Skeletal muscle satellite cell (primary cell): ENCODE results near the gene WWC2.
"Not testable (repeated sequence)": the region's sequence is repeated elsewhere in the genome, so short reads cannot be mapped to it uniquely, and the experiment has no call there.

Experiments
- H3K27me3 ChIP-seq: 2 replicates; pipeline ENCODE4 v1.7.0; 2013; ENCODE audit warnings: low read length; ENCODE audit not compliant: control insufficient read depth, insufficient read depth
- H3K36me3 ChIP-seq: 2 replicates; pipeline ENCODE4 v1.7.0; 2013; ENCODE audit warnings: mild to moderate bottlenecking, control low read depth, low read length; ENCODE audit not compliant: insufficient read depth
- H3K4me1 ChIP-seq: 2 replicates; pipeline ENCODE4 v1.7.0; 2013; ENCODE audit warnings: low read length; ENCODE audit not compliant: control insufficient read depth, insufficient read depth
- H3K4me2 ChIP-seq: 2 replicates; pipeline ENCODE4 v1.7.0; 2013; ENCODE audit warnings: mild to moderate bottlenecking, low read length
- H3K4me3 ChIP-seq: 2 replicates; pipeline ENCODE4 v1.7.0; 2013; ENCODE audit warnings: low read length
- H3K9ac ChIP-seq: 2 replicates; pipeline ENCODE4 v1.7.0; 2013; ENCODE audit warnings: mild to moderate bottlenecking, low read depth, low read length, moderate library complexity
- H3K9me3 ChIP-seq: replicated peaks from 2 replicates; pipeline ENCODE4 v1.7.0; 2013; ENCODE audit warnings: mild to moderate bottlenecking, control low read depth, low read length

Gene WWC2

DNA sequence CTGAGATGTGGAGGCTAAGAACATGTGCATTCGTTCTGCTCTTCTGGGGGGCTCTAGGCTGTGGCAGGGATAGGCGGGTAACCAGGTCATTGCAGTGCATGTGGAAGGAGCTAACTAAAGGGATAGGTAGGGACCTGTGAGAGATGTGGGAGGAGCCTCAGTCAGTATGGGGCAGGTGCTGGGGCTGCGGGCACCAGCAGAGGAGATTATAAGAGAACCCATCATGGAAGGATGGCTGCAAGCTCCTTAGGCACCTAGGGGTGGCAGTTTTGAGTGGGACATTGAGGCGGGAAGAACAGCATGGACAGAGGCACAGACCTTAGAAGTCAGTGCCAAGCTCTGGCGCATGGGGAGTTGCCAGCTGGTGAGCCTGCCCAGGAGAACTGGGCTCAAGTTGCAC, 213.8 kb downstream of the WWC2 start:
- H3K9ac ChIP-seq = no peak overlapping the region
- no peaks in the 10 kb centered on the region for H3K9me3 ChIP-seq
- no peaks in the 10 kb centered on the region for H3K27me3 ChIP-seq
- peaks cover 30% of the 10 kb centered on the region for H3K36me3 ChIP-seq
- H3K4me3 ChIP-seq = no peak overlapping the region
- H3K4me2 ChIP-seq = no peak overlapping the region
- H3K4me1 ChIP-seq = no peaks in the 10 kb centered on the region

GRCh38 chr4:183314336-183314735, 215.3 kb downstream of the WWC2 start:
- Histone ChIP-seq H3K27me3 (no peaks in the 10 kb centered on the region), H3K9ac (no peak overlapping the region), H3K36me3 (peaks cover 34% of the 10 kb centered on the region), H3K4me1 (no peaks in the 10 kb centered on the region), H3K9me3 (no peaks in the 10 kb centered on the region), H3K4me3 (no peak overlapping the region), H3K4me2 (no peak overlapping the region)

GRCh38 chr4:183314806-183315205, 215.7 kb downstream of the WWC2 start:
- Histone ChIP-seq H3K9ac (no peak overlapping the region), H3K27me3 (no peaks in the 10 kb centered on the region), H3K4me1 (no peaks in the 10 kb centered on the region), H3K4me2 (no peak overlapping the region), H3K9me3 (no peaks in the 10 kb centered on the region), H3K36me3 (peaks cover 34% of the 10 kb centered on the region), H3K4me3 (no peak overlapping the region)

- Histone ChIP-seq H3K36me3 (peaks cover 23% of the 10 kb centered on the region), H3K4me1 (no peaks in the 10 kb centered on the region), H3K27me3 (no peaks in the 10 kb centered on the region), H3K4me2 (no peak overlapping the region), H3K9me3 (no peaks in the 10 kb centered on the region), H3K4me3 (no peak overlapping the region), H3K9ac (no peak overlapping the region)
Observed at GRCh38 chr4:183318656-183319055, 219.6 kb downstream of the WWC2 start.

DNA sequence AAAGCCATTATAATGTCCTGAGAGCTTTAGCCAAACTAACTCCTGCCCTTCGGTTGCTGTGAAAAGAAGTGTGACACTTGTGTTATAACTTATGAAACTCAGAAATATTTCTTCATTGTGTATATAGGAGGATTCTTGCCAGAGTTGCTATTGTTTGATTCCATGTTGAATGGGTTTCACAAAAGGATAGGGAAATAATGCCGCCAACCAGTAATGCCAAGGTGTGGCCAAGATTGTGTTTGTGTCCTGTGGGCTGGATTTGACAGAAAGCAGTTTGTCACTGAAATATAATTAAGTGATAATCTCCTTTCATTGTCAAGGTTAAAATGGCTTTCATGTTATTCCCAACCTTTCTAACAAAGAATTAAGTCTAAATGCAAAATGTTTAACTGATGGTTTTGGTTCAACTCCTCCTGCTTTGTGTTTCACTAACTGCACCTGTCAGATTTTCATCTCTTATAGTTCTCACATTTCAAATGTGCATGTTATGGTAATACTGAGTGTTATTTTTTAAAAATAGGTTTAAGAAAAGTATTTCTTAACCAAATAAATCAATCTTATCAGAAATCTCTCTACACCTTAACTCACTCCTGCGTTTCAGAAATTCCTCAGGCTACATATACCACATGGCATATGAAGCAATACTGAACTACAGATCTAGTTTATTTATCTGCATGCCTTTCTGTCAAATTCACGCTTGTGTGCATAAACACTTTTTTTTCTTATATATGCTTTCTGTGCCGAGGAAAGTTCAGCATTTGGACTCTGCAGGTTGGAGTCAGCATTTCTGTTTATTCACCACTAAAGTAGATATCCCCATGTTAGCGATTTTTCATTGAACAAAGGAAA, 221.4 kb downstream of the WWC2 start, which contains the start of gene CLDN22:
TSS of gene CLDN22 (minus strand) at position 66 of the 849 bp plus-strand sequence. CDS start at position 8, 58 bp downstream.
- H3K27me3 ChIP-seq = no peaks in the 10 kb centered on the region
- H3K4me1 ChIP-seq = no peaks in the 10 kb centered on the region
- H3K36me3 ChIP-seq = peaks cover 11% of the 10 kb centered on the region
- H3K9me3 ChIP-seq = no peaks in the 10 kb centered on the region
- H3K9ac ChIP-seq = no peak within 1 kb of the TSS
- no peak within 1 kb of the TSS for H3K4me3 ChIP-seq
- no peak within 1 kb of the TSS for H3K4me2 ChIP-seq

DNA sequence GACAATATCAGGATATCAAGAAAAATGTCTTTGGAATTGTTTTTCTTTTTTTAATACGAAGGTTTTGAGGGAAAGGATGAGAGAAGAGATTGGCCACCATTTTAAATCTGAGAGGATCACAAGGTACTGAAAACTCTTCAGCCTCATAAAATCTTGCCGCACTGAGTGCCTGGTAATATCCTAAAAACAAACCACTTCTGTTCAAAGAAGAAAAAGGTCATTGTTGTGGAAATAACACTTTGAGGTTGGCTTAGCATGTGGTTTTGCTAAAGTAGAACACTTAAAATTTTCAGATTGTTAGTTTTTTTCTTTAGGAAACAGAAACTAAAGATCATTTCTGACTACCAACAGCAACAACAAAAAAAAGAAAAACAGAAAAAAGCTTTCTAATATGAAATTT, 222.0 kb downstream of the WWC2 start:
- Histone ChIP-seq H3K27me3 (no peaks in the 10 kb centered on the region), H3K36me3 (peaks cover 10% of the 10 kb centered on the region), H3K4me2 (no peak overlapping the region), H3K4me1 (no peaks in the 10 kb centered on the region), H3K9ac (no peak overlapping the region), H3K9me3 (no peaks in the 10 kb centered on the region), H3K4me3 (no peak overlapping the region)

DNA sequence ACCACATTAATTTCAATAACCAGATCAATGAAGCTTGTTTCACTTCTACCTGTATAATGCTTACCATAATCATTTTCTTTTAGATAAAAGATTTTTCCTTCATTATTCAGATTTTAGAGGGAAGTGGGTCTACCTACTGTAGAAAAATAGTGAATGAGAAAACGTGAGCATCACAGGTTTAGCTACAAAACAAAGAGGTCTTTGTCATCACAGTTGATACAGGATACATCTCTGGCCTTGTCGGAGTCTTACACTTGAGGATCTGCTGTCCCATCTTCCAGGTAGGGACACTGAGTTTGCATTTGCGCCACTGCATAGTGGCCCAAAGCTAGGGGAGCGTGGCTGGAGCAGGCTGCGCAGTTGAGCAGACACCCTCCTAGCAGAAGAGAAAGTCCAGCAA, 222.5 kb downstream of the WWC2 start:
- Histone ChIP-seq H3K9ac (no peak overlapping the region), H3K9me3 (no peaks in the 10 kb centered on the region), H3K27me3 (no peaks in the 10 kb centered on the region), H3K4me3 (no peak overlapping the region), H3K36me3 (peaks cover 5% of the 10 kb centered on the region), H3K4me1 (no peaks in the 10 kb centered on the region), H3K4me2 (no peak overlapping the region)

GRCh38 chr4:183322326-183322725, 223.3 kb downstream of the WWC2 start, which contains the start of gene CLDN24:
Gene CLDN24 (minus strand): TSS chr4:183322426. CDS start chr4:183322426, 0 bp downstream.
- Histone ChIP-seq H3K27me3 (no peaks in the 10 kb centered on the region), H3K4me3 (no peak within 1 kb of the TSS), H3K36me3 (peaks cover 4% of the 10 kb centered on the region), H3K9ac (no peak within 1 kb of the TSS), H3K9me3 (no peaks in the 10 kb centered on the region), H3K4me1 (no peaks in the 10 kb centered on the region), H3K4me2 (no peak within 1 kb of the TSS)

- Histone ChIP-seq H3K9ac (no peak overlapping the region), H3K9me3 (no peaks in the 10 kb centered on the region), H3K4me2 (no peak overlapping the region), H3K4me3 (no peak overlapping the region), H3K4me1 (no peaks in the 10 kb centered on the region), H3K27me3 (no peaks in the 10 kb centered on the region), H3K36me3 (peaks cover 4% of the 10 kb centered on the region)
Observed at GRCh38 chr4:183323295-183323694, 224.2 kb downstream of the WWC2 start.

DNA sequence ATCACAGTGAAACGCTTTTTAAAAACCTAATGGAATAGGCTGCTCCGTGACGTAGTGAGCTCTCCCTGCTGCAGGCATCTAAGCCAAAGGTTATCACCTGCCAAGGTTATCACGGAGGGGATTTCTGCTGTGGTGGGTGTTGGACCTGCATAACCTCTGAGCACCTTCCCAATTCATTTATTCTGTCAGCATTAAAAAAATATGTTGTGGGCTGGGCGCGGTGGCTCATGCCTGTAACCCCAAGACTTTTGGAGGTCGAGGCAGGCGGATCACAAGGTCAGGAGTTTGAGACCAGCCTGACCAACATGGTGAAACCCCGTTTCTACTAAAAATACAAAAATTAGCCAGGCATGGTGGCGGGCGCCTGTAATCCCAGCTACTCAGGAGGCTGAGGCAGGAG, 225.0 kb downstream of the WWC2 start:
- not testable (repeated sequence) for H3K9ac ChIP-seq, H3K27me3 ChIP-seq, H3K4me2 ChIP-seq, H3K4me3 ChIP-seq, H3K36me3 ChIP-seq, H3K4me1 ChIP-seq, H3K9me3 ChIP-seq

DNA sequence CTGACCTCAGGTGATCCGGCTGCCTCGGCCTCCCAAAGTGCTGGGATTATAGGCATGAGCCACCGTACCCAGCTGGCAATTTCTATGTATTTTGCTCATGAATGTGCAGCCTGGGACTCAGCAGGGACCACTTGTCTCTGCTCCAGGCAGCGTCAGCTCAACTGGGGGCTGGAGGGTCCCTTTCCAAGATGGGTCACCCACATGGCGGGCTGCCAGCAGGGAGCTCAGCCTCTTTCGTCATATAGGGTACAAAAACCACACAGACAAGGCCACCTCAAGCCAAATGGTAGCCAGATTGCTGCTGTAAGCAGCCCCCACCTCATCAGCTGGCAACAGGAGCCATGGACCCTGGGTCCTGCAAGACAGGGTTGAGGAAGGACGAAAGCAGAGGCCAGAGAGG, 225.6 kb downstream of the WWC2 start:
- Histone ChIP-seq H3K4me1 (peaks cover 7% of the 10 kb centered on the region), H3K9ac (no peak overlapping the region), H3K4me3 (no peak overlapping the region), H3K36me3 (no peaks in the 10 kb centered on the region), H3K27me3 (no peaks in the 10 kb centered on the region), H3K4me2 (no peak overlapping the region), H3K9me3 (no peaks in the 10 kb centered on the region)

DNA sequence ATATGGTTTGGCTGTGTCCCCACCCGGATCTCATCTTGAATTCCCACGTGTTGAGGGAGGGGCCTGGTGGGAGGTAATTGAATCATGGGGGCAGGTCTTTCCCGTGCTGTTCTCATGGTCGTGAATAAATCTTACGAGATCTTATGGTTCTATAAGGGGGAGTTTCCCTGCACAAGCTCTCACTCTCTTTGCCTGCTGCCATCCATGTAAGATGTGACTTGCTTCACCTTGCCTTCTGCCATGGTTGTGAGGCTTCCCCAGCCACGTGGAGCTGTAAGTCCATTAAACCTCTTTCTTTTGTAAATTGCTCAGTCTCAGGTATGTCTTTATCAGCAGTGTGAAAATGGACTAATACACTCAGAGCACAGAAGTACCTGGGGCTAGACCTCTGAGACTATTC, 227.3 kb downstream of the WWC2 start:
- not testable (repeated sequence) for H3K9me3 ChIP-seq

More for the DNA sequence above, 227.3 kb downstream of the WWC2 start:
- not testable (repeated sequence) for H3K4me2 ChIP-seq, H3K4me3 ChIP-seq, H3K27me3 ChIP-seq, H3K4me1 ChIP-seq, H3K36me3 ChIP-seq, H3K9ac ChIP-seq
